ENCODE results near the gene CFAP45.

The CFAP45 gene

DNA sequence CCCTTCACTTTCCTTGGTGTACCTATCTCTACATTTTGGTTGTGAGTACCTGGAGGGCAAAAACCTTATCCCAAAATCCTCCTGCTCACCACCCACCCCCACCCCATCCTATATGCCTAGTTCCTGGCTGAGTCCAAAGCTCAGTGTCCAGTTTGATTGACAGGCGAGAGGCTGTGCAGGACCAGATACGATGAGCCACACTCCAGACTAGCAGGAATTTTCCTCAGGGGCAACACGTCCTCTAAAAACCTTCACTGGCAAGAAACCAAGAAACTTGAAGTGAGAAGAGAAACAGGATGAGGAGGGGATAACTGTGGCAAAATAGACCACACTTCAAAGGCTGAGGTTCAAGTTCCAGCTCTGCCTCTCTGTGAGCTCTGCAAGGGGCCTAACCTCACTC, 74.4 kb downstream of the CFAP45 start:
- DNase-seq, result no peak

DNA sequence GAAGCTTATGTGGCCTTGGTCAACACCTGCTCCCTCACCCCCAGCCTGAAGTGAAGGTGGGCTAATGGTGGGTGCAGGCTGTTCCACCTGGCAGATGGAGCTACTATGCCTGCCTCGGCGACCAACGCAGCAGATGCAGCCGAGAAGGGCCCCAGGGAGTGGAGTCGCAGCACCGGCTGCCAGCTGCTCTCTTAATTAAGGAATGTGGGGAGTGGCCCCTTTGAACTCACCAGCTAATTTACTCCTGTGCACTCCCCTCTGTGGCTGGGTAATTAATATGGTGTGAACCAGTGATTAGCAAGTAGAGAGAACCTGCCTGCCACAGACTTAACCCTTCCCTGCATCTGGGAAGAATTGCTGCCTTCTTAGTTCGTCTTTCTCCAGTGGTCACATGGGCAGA, 76.6 kb downstream of the CFAP45 start:
- DNase-seq, result no peak
